Activated T-cell treated with anti-CD3 and anti-CD28 coated beads for 1 hour (primary cell): ENCODE results near the gene FAIM2.
"Not testable (repeated sequence)": the region's sequence is repeated elsewhere in the genome, so short reads cannot be mapped to it uniquely, and the experiment has no call there.

Source experiments
- DNase-seq: peaks from one replicate; pipeline ENCODE4 v3.0.0-alpha.2; 2020; ENCODE audit warnings: low read depth

The FAIM2 gene

GRCh38 chr12:49863946-49864797 lies 39.5 kb downstream of the FAIM2 start:
- no peak for DNase-seq

GRCh38 chr12:49860921-49861320 lies 42.8 kb downstream of the FAIM2 start:
- not testable (repeated sequence) for DNase-seq

DNA sequence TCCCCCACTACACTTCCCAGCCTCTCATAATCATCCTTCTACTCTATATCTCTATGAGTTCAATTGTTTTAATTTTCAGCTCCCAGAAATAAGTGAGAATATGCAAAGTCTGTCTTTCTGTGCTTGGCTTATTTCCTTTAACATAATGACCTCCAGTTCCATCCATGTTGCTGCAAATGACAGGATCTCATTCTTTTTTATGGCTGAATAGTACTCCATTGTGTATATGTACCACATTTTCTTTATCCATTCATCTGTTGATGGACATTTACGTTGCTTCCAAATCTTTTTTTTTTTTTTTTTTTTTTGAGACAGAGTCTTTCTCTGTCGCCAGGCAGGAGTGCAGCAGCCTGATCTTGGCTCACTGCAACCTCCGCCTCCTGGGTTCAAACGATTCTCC lies 47.8 kb downstream of the FAIM2 start:
- not testable (repeated sequence) for DNase-seq

DNA sequence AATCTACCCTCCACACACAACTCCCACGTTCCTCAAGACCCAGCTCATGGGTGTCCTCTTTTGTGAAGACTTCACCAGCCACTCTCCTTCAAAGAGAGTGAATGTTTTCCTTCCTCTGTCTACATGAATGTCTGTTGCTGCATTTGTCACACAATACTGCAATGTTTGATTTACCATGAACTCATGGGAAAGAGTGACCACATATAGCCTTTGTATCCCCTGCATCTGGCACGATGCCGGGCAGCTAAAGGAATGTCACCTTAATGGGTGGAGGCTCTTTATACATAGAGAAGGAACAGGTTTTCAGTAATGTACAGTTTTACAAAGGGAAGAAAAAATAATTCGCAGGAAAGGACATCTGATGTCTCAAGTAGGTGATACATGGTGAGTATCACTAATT lies 48.7 kb downstream of the FAIM2 start:
- no peak for DNase-seq

DNA sequence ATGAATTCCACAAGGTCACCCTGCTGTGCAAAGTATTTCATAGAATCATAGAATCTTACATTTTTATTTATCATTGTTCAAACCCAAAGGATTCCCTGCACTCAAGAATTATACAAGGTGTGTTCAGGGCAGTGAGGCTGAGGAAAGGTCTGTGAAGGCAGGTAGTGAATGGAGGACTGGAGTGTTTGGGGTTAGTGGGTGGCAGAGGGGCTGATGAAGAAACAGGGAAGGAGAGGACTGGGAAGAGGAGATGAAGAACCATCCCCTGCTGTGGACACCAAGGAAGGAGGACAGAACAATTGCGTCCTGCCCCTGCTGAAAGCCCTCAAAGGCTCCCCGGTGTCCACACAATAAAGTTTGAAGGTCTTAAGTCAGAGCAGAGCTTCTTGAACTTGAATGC lies 50.0 kb downstream of the FAIM2 start:
- DNase-seq, result no peak

DNA sequence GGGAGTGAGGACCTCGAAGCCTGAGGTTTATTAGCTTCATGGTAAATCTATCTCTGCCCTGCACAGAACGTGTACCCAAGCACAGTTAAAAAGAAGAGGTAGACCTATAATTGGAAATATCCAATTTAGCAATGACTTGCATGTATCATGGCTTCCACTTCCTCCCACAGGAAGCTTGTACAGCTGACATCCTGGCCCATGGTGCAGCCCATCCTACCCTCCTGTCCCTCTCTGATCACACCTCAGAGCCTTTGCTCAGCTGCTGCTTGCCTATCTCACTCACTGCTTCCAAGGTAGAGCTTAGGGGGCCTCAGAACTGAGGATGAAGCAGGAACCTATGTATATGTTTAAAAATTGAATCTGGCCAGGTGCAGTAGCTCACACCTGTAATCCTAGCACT lies 56.5 kb downstream of the FAIM2 start:
- no peak for DNase-seq

- no peak for DNase-seq
Measured at GRCh38 chr12:49846032-49846431, 57.7 kb downstream of the FAIM2 start.

DNA sequence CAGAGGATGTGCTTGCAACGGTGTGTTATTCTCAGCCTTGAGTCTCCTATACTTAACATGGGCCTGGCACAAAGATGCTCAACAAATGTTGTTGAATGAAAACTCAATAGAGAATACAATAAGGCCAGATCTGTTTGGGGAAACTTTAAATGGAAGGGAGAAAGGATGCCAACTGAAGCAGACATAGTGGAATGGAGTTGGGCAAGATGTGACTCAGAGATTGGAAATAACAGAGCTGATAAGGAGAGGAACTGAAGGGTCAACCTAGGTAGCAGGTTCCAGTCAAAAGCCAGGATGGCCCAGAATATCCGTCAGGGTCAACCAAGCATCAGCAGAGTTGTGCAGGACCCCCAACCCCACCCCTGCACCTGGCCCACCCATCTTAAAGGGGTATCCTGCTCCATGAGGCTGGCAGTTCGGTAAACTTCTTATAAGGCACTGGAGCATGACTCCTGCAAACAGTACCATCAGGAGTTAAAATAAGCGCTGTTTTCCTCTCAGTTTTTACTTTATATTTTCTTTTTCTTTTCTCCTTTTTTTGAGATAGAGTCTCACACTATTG lies 59.7 kb downstream of the FAIM2 start:
- no peak for DNase-seq

DNA sequence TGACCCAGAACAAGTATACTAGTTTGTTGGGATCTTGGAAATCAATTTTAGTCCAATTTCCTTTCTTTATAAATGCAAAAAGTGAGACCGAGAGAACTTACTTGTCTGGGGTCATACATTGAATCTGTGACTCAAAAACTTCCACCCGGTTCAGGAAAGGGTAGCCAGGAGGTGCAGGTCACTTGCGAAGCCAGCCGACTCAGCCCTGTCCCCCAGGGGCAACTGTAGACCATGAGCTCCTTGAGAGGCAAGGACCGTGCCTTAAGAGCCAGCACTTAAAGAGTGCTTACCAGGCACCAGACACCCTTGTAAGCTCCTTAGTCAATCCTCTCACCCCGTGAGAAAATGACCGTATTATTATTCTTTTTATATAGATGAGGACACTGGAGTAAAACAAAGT lies 60.3 kb downstream of the FAIM2 start:
- no peak for DNase-seq

- DNase-seq, result peak; percentile 91
Measured at GRCh38 chr12:49842519-49843352, 61.0 kb downstream of the FAIM2 start, which contains the start of gene BCDIN3D. Gene BCDIN3D, minus strand, starts transcription at chr12:49843106. Its CDS starts 19 bp downstream, at chr12:49843087.

DNA sequence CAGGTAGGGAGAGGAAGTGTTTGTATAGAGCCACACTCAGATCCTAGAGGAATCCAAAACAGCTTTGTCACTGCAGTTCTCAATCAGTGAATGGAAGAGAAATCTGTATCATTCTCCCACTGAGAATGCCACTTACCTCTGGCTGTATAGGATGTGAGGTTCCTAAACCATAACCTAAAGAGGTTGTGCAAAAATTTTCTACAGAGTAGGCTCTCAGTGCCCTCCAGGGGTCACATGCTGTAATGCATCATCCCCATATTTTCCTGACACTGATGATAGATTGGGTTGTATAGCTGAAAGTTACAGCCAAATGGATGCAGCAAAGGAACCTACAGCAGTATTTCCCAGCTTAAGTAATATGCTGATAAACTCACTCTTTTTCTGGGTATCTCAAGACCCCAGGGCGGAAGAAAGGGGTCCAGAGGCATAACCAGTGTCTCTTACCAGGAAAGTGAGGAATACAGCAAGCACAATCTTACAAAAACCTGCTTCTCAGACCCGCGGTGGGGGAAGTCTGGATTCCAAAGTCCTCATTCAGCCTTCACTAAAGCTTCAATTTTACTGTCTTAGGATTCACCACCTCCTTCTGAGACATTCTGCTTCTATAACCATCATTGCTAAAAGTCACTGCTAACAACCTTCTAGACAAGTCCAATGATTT lies 64.6 kb downstream of the FAIM2 start:
- no peak for DNase-seq

DNA sequence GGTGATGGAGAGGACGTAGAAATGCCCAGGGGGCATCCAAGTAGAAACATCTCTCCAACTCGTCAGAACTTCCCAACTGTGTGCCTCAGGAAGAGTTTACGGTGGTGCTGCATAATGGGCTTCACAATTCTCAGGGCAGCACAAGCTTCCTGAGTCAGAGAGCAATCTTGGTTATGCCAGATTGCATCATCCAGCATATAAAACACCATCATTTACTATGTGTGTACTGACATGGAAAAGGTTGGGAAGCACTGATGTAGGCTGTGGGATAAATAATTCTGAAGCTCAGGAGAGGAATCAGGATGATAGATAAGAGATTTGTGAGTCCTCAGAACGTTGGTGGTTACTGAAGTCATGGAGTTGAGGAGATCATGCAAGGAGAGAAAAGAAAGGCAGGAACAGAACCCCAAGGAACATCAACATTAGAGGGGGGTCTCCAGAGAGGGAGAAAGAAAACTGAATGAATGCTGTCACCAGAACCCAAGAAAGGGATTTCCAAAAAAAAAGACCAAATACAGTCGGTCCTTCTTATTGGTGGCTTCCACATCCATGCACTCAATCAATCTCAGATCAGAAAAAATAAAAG lies 70.8 kb downstream of the FAIM2 start:
- DNase-seq, result no peak

GRCh38 chr12:49831717-49832116 lies 72.0 kb downstream of the FAIM2 start:
- no peak for DNase-seq

DNA sequence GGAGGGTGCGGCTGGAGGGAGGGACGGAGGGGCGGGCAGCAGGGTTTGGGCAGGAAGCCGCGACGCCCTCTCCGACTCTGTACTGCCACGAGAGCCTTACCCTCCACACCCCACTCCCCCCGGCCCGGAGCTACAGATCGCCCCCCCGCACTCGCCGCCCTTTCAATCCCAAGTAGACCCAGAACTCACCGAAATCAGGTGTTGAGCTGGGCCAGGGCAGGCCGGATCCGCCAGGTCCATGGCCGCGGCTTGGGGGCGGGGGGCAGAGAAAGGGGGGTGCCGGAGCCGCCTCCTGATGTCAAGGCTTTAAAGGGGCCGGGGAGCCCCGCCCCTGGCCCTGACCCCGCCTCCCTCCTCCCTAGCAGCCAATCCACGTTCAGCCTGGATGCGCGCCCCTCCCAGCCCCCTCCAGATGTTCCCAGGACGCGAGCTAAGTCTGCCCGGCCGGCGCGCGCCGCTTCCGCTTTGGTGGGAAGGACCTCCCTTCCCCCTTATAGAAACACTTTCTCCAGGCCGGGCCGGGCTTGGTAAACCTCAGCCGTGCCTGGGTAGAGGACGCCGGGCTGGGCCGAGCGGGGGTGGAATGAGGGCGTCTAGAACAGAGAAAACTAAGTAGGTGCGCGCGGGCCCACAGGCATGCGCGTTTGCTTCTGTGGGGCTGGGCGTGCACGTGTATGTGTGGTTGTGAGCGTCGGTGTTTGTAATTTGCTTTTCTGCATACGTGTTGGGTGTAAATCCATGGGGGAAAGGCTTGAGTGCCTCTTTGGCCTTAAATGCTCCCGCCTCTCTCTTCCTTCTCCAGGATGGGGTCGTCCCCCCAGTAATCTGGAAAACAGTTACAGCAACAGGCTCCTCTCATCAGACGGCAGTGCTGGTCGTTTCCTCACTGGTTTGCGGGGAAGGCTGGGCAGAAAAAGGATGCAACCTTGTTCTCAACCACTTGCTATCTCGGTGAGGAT lies 75.3 kb downstream of the FAIM2 start, which contains the start of gene NCKAP5L:
TSS of gene NCKAP5L (minus strand) at position 281 of the 959 bp plus-strand sequence. CDS start 24,369 bp downstream, outside the sequence.
- peak; percentile 88 for DNase-seq

DNA sequence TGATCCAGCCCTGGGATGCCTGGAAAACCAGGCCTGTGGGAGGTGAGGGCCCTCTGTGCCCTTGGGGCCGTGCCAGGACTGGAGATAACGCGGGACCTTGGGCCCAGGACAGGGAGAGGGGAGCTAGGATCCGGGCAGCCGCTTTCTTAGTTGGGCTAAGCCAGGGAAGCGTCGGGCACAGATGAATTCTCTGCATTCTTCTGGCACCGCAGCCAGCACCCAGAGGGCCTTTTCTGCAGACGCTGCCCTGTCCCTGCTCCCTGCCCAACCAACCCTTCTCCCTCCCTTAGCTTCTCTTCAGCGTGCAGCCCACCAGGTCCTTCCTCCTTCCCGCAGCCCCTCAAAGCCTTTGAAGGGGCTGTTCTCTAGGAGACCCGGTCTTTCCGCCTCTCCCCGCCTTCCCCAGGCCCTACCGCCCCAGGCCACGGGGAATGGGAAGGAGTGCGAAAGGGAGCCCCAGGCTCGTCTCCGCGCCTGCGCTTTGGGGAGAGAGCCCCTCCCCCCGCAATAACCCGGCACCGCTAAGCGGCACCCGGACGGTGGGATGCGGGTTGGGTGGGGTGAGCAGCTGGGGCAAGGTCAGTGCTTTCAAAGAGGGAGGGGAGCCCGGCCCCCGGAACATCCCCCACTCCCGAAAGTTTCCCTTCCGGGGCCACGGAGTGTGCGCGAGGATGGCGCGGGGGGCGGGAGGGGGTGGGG lies 76.2 kb downstream of the FAIM2 start:
- peak; percentile 33 for DNase-seq

- DNase-seq, result no peak
Measured at GRCh38 chr12:49827051-49827400, 76.7 kb downstream of the FAIM2 start.

GRCh38 chr12:49825971-49826421 lies 77.7 kb downstream of the FAIM2 start:
- no peak for DNase-seq

DNA sequence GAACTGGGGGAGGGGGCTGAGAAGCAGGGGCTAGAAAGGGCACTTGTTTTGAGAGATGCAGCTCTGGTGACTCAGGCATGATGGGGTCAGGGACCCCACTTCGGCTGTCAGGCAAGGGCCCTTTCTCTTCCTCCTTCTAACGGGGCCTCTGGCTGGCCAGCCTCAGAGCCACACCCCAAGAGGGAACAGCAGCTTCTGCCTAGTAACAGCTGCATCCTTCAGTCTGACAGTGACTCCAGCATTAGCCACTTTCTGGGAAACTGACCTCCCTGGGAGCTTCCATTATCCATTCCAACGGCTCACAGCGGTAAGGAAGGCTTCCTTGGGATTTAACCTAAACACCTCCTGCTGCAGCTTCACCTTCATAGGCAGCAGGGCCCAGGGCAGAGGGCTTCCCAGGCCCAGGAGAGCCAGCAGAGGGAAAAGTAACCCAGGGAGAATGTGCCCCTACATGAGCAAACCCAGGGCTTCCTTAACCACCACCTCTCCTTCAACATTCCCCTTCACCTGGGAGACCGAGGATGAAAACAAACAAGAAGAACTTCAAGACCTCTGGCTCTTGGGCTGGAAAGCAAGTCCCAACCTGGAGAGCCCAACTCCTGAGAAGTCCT lies 78.2 kb downstream of the FAIM2 start:
- no peak for DNase-seq

DNA sequence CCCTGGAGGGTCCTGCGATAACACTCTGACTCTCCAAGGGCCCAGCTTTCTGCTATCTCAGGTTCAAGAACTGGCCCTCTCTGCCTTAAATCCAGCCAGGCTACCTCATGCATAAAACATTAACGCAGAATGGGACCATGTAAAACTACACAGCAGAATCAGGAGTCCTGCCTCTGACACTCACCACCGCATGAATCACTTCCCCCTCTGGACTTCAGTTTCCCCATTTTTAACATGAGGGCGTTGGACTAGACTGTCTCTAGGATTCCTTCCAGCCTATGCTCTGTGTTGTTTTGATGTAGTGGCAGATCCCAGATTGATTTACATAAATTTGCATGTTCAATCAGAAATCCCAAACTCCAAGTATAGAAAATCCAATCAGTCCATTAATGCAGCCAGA lies 78.8 kb downstream of the FAIM2 start:
- DNase-seq, result no peak
